ENCODE data around the gene NFYC. TPM values are rescaled to one million over a fixed set of nuclear protein-coding genes. Genes with fewer than 3 reads are reported as not detected.

NFYC gene
- total RNA-seq, 1 donor from 2014 or later: 62.2 TPM

GRCh38 chr1:40820251-40820797, 128.8 kb downstream of the NFYC start:
- DNase-seq: no peak
- intact Hi-C loops (cut with micrococcal nuclease): no loop called here
- Histone ChIP-seq H3K27ac (replicated peaks) (no peak overlapping the region), H3K4me1 (peaks cover 10% of the 10 kb centered on the region), H3K27me3 (ENCODE audit: low read depth) (peaks cover 21% of the 10 kb centered on the region), H3K9me3 (replicated peaks) (no peaks in the 10 kb centered on the region), H3K36me3 (no peaks in the 10 kb centered on the region), H3K4me3 (no peak overlapping the region)
- TF ChIP-seq, protein P1, sequence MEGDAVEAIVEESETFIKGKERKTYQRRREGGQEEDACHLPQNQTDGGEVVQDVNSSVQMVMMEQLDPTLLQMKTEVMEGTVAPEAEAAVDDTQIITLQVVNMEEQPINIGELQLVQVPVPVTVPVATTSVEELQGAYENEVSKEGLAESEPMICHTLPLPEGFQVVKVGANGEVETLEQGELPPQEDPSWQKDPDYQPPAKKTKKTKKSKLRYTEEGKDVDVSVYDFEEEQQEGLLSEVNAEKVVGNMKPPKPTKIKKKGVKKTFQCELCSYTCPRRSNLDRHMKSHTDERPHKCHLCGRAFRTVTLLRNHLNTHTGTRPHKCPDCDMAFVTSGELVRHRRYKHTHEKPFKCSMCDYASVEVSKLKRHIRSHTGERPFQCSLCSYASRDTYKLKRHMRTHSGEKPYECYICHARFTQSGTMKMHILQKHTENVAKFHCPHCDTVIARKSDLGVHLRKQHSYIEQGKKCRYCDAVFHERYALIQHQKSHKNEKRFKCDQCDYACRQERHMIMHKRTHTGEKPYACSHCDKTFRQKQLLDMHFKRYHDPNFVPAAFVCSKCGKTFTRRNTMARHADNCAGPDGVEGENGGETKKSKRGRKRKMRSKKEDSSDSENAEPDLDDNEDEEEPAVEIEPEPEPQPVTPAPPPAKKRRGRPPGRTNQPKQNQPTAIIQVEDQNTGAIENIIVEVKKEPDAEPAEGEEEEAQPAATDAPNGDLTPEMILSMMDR (IDR thresholded peaks at IDR 0.05; ENCODE audit: borderline replicate concordance): no peak

Small RNA genes lying within 50 kb of the gene (microRNA-seq; reads per million reads assigned to microRNA genes)
- gene MIR30C1 (193 reads per million, percentile 62 among the genes with 10 or more reads in this experiment), gene MIR30E (25,106 reads per million, percentile 97 among the genes with 10 or more reads in this experiment)

Other genes with a start within 250 kb of the NFYC start
- 1.1 TPM for gene ZFP69B, start 241.2 kb upstream of the NFYC start, total RNA-seq
- 1.9 TPM for gene ZFP69, start 214.4 kb upstream of the NFYC start, total RNA-seq
- 3.6 TPM for gene EXO5, start 182.9 kb upstream of the NFYC start, total RNA-seq
- 7.8 TPM for gene ZNF684, start 160.1 kb upstream of the NFYC start, total RNA-seq
- 0.74 TPM for gene RIMS3, start 26.0 kb upstream of the NFYC start, total RNA-seq
- gene KCNQ4, start 92.1 kb downstream of the NFYC start, total RNA-seq: 1.5 TPM
- gene CITED4, start 170.7 kb downstream of the NFYC start, total RNA-seq: 24.4 TPM

All from left ventricle myocardium inferior (tissue), 1 donor.